GM19193 (cell line): ENCODE measurements around the gene SPOCD1.

Experiments
- POLR2A ChIP-seq: IDR thresholded peaks from 4 replicates; pipeline ENCODE4 v1.6.1; 2011; ENCODE audit not compliant: insufficient read depth, insufficient read length; ENCODE audit errors: extremely low read depth

Gene SPOCD1

GRCh38 chr1:31775210-31775999 lies 40.4 kb downstream of the SPOCD1 start:
- TF ChIP-seq POLR2A, result no peak

- no peak for TF ChIP-seq POLR2A
Observed at GRCh38 chr1:31774495-31774894, 41.3 kb downstream of the SPOCD1 start.

GRCh38 chr1:31773861-31774260 lies 42.0 kb downstream of the SPOCD1 start:
- TF ChIP-seq POLR2A, result no peak

- no peak for TF ChIP-seq POLR2A
Observed at GRCh38 chr1:31772669-31773248, 43.1 kb downstream of the SPOCD1 start.

- no peak for TF ChIP-seq POLR2A
Observed at GRCh38 chr1:31771891-31772668, 43.7 kb downstream of the SPOCD1 start.

GRCh38 chr1:31769720-31770390 lies 46.0 kb downstream of the SPOCD1 start:
- TF ChIP-seq POLR2A, result no peak

GRCh38 chr1:31768939-31769704 lies 46.7 kb downstream of the SPOCD1 start:
- no peak for TF ChIP-seq POLR2A

GRCh38 chr1:31768407-31768907 lies 47.4 kb downstream of the SPOCD1 start:
- TF ChIP-seq POLR2A, result no peak

GRCh38 chr1:31767225-31767624 lies 48.6 kb downstream of the SPOCD1 start:
- no peak for TF ChIP-seq POLR2A

- TF ChIP-seq POLR2A, result no peak
Observed at GRCh38 chr1:31765516-31765915, 50.3 kb downstream of the SPOCD1 start.

GRCh38 chr1:31765041-31765467 lies 50.8 kb downstream of the SPOCD1 start:
- TF ChIP-seq POLR2A, result no peak

- TF ChIP-seq POLR2A, result no peak
Observed at GRCh38 chr1:31764312-31765040, 51.3 kb downstream of the SPOCD1 start, which contains the start of gene ADGRB2. ADGRB2 (minus strand) TSS chr1:31764340; CDS start chr1:31757221, 7,119 bp downstream.

- TF ChIP-seq POLR2A, result no peak
Observed at GRCh38 chr1:31763671-31764311, 52.0 kb downstream of the SPOCD1 start.
